ENCODE results near the gene ZWINT. TPM values are rescaled to one million over a fixed set of nuclear protein-coding genes. Genes with fewer than 3 reads are reported as not detected.

The ZWINT gene
- total and polyA plus RNA-seq, 4 donors: 4.2 to 11.4 (median 7.9) TPM

DNA sequence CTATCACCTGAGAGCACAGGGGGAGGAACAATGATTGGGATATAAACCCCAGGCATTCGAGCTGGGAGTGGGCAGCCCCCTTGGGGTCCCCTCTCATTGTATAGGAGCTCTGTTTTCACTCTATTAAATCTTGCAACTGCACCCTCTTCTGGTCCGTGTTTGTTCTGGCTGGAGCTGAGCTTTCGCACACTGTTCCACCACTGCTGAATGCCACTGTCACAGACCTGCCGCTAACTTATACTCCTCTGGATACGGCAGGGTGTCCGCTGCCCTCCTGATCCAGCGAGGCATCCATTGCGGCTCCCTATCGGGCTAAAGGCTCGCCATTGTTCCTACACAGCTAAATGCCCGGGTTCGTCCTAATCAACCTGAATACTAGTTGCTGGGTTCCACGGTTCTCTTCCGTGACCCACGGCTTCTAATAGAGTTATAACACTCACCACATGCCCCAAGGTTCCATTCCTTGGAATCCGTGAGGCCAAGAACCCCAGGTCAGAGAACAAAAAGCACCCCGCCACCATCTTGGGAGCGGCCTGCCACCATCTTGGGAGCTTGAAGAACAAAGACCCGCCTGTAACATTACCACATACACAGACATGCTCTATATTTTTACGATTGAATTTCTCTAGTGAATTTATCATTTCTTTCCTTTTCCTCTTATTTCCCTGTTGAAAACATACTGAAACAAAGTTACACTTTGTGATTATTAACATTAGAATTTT lies 9.0 kb downstream of the ZWINT start:
- Histone ChIP-seq H3K9ac (ENCODE audit: insufficient read depth in 1 of 2, low read length in 2 of 2) (no peak overlapping the region), H3K36me3 (ENCODE audit: control insufficient read depth in 4 of 4, insufficient read depth in 4 of 4, low read length in 4 of 4) (no peaks in the 10 kb centered on the region), H3K9me3 (ENCODE audit: control insufficient read depth in 4 of 4, insufficient read depth in 3 of 4, low read length in 3 of 4) (no peaks in the 10 kb centered on the region), H3K4me1 (ENCODE audit: control insufficient read depth in 5 of 5, insufficient read depth in 5 of 5, low read length in 5 of 5) (no peaks in the 10 kb centered on the region), H3K27ac (ENCODE audit: low read depth in 1 of 2, low read length in 1 of 2) (no peak overlapping the region), H3K27me3 (ENCODE audit: control insufficient read depth in 3 of 3, insufficient read depth in 3 of 3, low read length in 2 of 3) (no peaks in the 10 kb centered on the region), H3K4me3 (no peak overlapping the region)
- ATAC-seq (ENCODE audit: insufficient read depth, low FRiP score): no peak
- WGBS, 2 donors: 96% methylated on average over 20 of the region's 20 CpGs
- DNase-seq: no peak
- TF ChIP-seq, protein P1, sequence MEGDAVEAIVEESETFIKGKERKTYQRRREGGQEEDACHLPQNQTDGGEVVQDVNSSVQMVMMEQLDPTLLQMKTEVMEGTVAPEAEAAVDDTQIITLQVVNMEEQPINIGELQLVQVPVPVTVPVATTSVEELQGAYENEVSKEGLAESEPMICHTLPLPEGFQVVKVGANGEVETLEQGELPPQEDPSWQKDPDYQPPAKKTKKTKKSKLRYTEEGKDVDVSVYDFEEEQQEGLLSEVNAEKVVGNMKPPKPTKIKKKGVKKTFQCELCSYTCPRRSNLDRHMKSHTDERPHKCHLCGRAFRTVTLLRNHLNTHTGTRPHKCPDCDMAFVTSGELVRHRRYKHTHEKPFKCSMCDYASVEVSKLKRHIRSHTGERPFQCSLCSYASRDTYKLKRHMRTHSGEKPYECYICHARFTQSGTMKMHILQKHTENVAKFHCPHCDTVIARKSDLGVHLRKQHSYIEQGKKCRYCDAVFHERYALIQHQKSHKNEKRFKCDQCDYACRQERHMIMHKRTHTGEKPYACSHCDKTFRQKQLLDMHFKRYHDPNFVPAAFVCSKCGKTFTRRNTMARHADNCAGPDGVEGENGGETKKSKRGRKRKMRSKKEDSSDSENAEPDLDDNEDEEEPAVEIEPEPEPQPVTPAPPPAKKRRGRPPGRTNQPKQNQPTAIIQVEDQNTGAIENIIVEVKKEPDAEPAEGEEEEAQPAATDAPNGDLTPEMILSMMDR (IDR thresholded peaks at IDR 0.05; ENCODE audit: control extremely low read depth, extremely low read depth): no peak

DNA sequence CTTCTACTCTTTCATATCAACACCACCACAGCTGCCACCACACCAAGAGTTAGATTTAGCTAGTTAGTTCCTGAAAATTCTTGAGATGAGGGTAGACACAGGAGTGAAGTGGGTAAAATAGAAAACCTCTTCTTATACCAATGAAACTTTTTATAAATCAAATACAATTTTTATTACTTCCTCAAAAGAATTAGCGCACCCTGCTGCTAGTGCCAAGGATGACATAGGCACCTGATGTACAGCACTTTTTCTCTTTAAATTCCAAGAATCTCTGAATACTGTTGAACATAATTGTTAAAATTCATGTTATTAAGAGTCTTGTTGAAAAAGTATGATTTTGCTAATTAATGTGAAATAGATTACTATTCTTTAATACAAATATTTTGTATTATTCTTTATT lies 11.4 kb downstream of the ZWINT start:
- TF ChIP-seq, protein P1 (IDR thresholded peaks at IDR 0.05; ENCODE audit: control extremely low read depth, extremely low read depth): no peak
- Histone ChIP-seq H3K4me3 (no peak overlapping the region), H3K9me3 (ENCODE audit: control insufficient read depth in 4 of 4, insufficient read depth in 3 of 4, low read length in 3 of 4) (no peaks in the 10 kb centered on the region), H3K27me3 (ENCODE audit: control insufficient read depth in 3 of 3, insufficient read depth in 3 of 3, low read length in 2 of 3) (no peaks in the 10 kb centered on the region), H3K9ac (ENCODE audit: insufficient read depth in 1 of 2, low read length in 2 of 2) (no peak overlapping the region), H3K36me3 (ENCODE audit: control insufficient read depth in 4 of 4, insufficient read depth in 4 of 4, low read length in 4 of 4) (no peaks in the 10 kb centered on the region), H3K27ac (ENCODE audit: low read depth in 1 of 2, low read length in 1 of 2) (no peak overlapping the region), H3K4me1 (ENCODE audit: control insufficient read depth in 5 of 5, insufficient read depth in 5 of 5, low read length in 5 of 5) (no peaks in the 10 kb centered on the region)
- WGBS, 2 donors: 91 to 93% methylated on average over 1 of the region's 1 CpG
- no peak for DNase-seq
- no peak for ATAC-seq (ENCODE audit: insufficient read depth, low FRiP score)

DNA sequence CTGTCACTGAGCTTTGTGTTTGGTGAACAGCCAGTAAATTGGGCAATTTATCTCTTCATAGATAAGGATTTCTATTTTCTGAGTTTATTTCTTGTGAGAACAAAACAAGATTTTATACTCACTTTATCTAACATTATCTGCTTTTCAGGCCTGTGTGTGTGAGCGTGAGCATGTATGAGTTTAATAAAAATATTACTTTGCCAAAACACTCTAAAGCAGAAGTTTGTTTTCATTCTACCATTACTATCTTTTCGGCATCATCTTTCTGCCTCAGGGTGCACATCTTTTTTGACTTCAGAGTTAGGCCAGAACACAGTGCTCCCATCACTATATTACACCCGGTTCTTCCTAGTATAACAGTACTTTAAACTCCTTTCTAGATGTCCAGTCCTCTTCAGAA lies 13.0 kb downstream of the ZWINT start:
- H3K27ac ChIP-seq (ENCODE audit: low read depth in 1 of 2, low read length in 1 of 2): no peak overlapping the region
- no peaks in the 10 kb centered on the region for H3K36me3 ChIP-seq (ENCODE audit: control insufficient read depth in 4 of 4, insufficient read depth in 4 of 4, low read length in 4 of 4)
- DNase-seq (no peak), ATAC-seq (ENCODE audit: insufficient read depth, low FRiP score) (no peak)
- TF ChIP-seq, protein P1 (IDR thresholded peaks at IDR 0.05; ENCODE audit: control extremely low read depth, extremely low read depth): no peak
- H3K27me3 ChIP-seq (ENCODE audit: control insufficient read depth in 3 of 3, insufficient read depth in 3 of 3, low read length in 2 of 3): no peaks in the 10 kb centered on the region
- no peak overlapping the region for H3K9ac ChIP-seq (ENCODE audit: insufficient read depth in 1 of 2, low read length in 2 of 2)
- H3K4me1 ChIP-seq (ENCODE audit: control insufficient read depth in 5 of 5, insufficient read depth in 5 of 5, low read length in 5 of 5): no peaks in the 10 kb centered on the region
- no peak overlapping the region for H3K4me3 ChIP-seq
- 83 to 92% methylated on average over 3 of the region's 3 CpGs for WGBS, 2 donors
- H3K9me3 ChIP-seq (ENCODE audit: control insufficient read depth in 4 of 4, insufficient read depth in 3 of 4, low read length in 3 of 4): no peaks in the 10 kb centered on the region

All from lung (tissue), 12 donors.